ENCODE results near the gene IL16. TPM values are rescaled to one million over a fixed set of nuclear protein-coding genes. Genes with fewer than 3 reads are reported as not detected.

Gene IL16
- polyA plus RNA-seq, 2 of the 4 experiments (the other 2 are of a cell fraction), result 0.09 TPM; not detected in 1

DNA sequence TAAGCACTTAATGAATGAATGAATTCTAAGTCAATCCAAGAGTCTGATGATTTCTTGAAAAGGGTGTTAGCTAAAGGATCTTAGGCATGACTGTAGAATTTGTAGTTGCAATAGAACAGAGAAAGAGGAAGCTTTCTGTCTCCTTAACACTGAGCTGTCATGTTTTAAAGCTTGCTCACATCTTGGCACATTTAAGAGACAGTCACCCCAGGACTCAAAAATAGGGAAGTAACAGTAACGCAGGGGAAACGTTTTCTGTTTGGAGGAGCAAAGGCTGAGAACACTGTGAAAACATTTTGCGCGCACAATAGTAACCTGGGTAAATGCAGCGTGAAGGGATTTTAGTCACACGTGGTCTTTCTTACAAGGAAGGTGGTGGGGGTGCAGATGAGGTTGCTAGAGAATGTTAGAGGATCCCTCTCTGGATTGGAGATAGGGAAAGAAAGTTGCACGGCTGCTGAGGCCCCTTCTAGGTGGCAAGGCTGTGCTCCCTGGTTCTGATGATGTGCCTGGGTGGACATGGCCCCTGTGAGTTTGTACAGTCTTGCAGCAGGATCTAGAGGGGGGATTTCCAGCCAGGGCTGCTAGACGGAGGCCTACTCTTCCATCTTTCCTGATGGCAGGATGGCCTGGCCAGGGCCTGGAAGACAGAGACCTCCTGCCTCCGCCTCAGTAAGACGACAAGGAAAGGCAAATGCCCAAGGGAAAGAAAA is 115.2 kb downstream of the IL16 start:
- FAIRE-seq (no peak), DNase-seq (ENCODE audit: low read depth in 1 of 2, low spot score in 1 of 2) (no peak), ATAC-seq (no peak)
- WGBS (ENCODE audit: missing lambda C conversion rate), result 83% methylated on average over 10 of the region's 10 CpGs
- CTCF ChIA-PET, result interaction anchor here (0.6 to 2.8 kb wide), 6 partner anchors 10 to 910 kb away, joined by 3 to 6 read pairs (median 4); no protein-coding TSS in a partner anchor
- POLR2A ChIA-PET, result no interaction called here
- Histone ChIP-seq H3K9me3 (no peaks in the 10 kb centered on the region), H3K27ac (no peak overlapping the region), H3K4me2 (no peak overlapping the region), H3K4me3 (no peak overlapping the region), H3K4me1 (peaks cover 17% of the 10 kb centered on the region)
- TF ChIP-seq FOSL2 (IDR thresholded peaks at IDR 0.05) (no peak), FOSL2 (CRISPR knock-in tag; IDR thresholded peaks at IDR 0.05) (no peak), TP53 (CRISPR knock-in tag; IDR thresholded peaks at IDR 0.05) (no peak), HDAC2 (IDR thresholded peaks at IDR 0.05) (no peak)
- TF ChIP-seq, protein P1, sequence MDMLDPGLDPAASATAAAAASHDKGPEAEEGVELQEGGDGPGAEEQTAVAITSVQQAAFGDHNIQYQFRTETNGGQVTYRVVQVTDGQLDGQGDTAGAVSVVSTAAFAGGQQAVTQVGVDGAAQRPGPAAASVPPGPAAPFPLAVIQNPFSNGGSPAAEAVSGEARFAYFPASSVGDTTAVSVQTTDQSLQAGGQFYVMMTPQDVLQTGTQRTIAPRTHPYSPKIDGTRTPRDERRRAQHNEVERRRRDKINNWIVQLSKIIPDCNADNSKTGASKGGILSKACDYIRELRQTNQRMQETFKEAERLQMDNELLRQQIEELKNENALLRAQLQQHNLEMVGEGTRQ (IDR thresholded peaks at IDR 0.05), result no peak

DNA sequence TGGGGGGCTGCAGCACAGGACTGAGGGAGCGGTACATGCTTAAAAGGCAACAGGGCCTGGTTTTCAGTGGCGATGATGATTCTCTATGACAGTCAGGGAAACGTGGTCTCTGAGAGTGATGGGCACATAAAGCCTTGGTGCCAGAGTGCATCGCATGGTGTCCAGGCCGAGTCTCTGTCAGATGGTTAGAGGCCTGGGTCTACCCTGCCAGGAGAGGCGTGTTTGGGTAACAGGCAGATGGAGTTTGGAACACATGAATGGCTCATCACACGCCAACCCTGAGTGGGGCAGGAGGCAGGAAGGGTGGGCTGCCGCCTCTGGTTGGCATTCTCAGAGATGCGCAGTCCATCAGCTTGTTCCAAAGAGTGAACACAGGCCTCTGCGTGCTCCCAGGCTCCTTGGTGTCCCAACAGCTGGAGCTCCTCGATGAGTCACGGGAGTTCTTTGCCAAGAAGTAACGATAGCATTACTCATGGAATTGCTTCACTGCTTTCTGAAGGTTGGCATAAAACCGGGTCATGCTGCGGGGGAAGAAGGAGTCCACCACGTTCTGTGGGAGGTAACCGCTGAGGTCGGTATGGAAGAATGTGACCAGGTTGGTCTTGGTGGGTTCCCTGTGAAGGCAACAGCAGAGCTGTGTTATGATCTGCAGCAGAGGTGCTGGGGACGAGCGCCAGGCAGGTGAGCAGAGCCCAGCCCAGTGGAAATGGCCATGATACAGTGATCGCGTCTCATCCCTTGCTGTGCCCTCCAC is 116.3 kb downstream of the IL16 start:
- FAIRE-seq, result peak; percentile 77
- peak; percentile 96 to 97 for ATAC-seq
- DNase-seq (ENCODE audit: low read depth in 1 of 2, low spot score in 1 of 2), result peak; percentile 81 to 92
- H3K4me2 ChIP-seq, result peak overlapping the region; percentile 57
- ChIA-PET POLR2A (interaction anchor here (0.6 kb wide), 1 partner anchor 11 kb away, joined by 7 read pairs; the partner anchor contains the start of gene STARD5), CTCF (interaction anchor here (0.7 to 1.1 kb wide), 4 partner anchors 9 to 98 kb away, joined by 3 to 6 read pairs (median 4); no protein-coding TSS in a partner anchor)
- TF ChIP-seq, protein P2, sequence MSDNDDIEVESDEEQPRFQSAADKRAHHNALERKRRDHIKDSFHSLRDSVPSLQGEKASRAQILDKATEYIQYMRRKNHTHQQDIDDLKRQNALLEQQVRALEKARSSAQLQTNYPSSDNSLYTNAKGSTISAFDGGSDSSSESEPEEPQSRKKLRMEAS (IDR thresholded peaks at IDR 0.05), result peak; percentile 79
- TF ChIP-seq FOSB (CRISPR knock-in tag; IDR thresholded peaks at IDR 0.05) (no peak), CEBPB (IDR thresholded peaks at IDR 0.05) (peak; percentile 93 to 97), ZFP36 (IDR thresholded peaks at IDR 0.05; ENCODE audit: borderline replicate concordance, partially characterized antibody) (no peak), JUN (IDR thresholded peaks at IDR 0.05) (peak; percentile 44 to 59; a peak in 1 of 5 replicates), FOSL2 (IDR thresholded peaks at IDR 0.05) (peak; percentile 96), FOSL2 (CRISPR knock-in tag; IDR thresholded peaks at IDR 0.05) (peak; percentile 98), GATA3 (IDR thresholded peaks at IDR 0.05; ENCODE audit: borderline replicate concordance) (peak; percentile 33; the same call in 1 of the 2 replicates), HOXA7 (CRISPR knock-in tag; IDR thresholded peaks at IDR 0.05) (no peak), JUNB (IDR thresholded peaks at IDR 0.05) (peak; percentile 85)
- TF ChIP-seq, protein P3, sequence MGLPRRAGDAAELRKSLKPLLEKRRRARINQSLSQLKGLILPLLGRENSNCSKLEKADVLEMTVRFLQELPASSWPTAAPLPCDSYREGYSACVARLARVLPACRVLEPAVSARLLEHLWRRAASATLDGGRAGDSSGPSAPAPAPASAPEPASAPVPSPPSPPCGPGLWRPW (IDR thresholded peaks at IDR 0.05), result peak; percentile 72; the same call in 1 of the 2 replicates
- TF ChIP-seq, protein P4, sequence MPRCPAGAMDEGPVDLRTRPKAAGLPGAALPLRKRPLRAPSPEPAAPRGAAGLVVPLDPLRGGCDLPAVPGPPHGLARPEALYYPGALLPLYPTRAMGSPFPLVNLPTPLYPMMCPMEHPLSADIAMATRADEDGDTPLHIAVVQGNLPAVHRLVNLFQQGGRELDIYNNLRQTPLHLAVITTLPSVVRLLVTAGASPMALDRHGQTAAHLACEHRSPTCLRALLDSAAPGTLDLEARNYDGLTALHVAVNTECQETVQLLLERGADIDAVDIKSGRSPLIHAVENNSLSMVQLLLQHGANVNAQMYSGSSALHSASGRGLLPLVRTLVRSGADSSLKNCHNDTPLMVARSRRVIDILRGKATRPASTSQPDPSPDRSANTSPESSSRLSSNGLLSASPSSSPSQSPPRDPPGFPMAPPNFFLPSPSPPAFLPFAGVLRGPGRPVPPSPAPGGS (IDR thresholded peaks at IDR 0.05), result peak; percentile 69; the same call in 1 of the 3 replicates
- TF ChIP-seq, protein P5, sequence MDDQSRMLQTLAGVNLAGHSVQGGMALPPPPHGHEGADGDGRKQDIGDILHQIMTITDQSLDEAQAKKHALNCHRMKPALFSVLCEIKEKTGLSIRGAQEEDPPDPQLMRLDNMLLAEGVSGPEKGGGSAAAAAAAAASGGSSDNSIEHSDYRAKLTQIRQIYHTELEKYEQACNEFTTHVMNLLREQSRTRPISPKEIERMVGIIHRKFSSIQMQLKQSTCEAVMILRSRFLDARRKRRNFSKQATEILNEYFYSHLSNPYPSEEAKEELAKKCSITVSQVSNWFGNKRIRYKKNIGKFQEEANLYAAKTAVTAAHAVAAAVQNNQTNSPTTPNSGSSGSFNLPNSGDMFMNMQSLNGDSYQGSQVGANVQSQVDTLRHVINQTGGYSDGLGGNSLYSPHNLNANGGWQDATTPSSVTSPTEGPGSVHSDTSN (IDR thresholded peaks at IDR 0.05), result peak; percentile 72
- H3K4me1 ChIP-seq, result peaks cover 17% of the 10 kb centered on the region
- WGBS (ENCODE audit: missing lambda C conversion rate), result 47% methylated on average over 22 of the region's 22 CpGs
- H3K4me3 ChIP-seq, result no peak overlapping the region
- H3K9me3 ChIP-seq, result no peaks in the 10 kb centered on the region
- H3K27ac ChIP-seq, result peak overlapping the region; percentile 16 to 72; a peak in 4 of 6 replicates

DNA sequence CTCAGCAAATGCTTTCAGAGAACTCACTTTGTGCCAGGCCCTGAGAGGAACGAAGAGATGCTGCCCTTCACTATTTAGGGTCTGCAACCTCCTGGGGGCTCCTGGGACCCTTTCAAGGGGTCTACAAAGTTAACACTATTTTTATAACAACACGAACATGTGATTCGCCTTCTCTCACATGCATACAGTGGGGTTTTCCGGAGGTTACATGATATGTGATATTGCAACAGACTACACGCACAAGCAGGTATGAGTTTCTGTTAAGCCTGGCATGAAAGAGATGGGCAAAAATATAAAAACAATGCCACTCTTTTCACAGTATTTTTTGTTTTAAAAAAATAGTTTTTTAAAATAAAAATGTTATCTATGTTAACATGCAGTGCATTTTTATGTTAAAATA is 117.0 kb downstream of the IL16 start:
- Histone ChIP-seq H3K9me3 (no peaks in the 10 kb centered on the region), H3K4me2 (peak overlapping the region; percentile 57), H3K27ac (peak overlapping the region; percentile 6 to 72; a peak in 4 of 6 replicates), H3K4me1 (peaks cover 17% of the 10 kb centered on the region), H3K4me3 (no peak overlapping the region)
- CTCF ChIA-PET, result interaction anchor here (1.0 to 1.1 kb wide), 2 partner anchors 8 to 97 kb away, joined by 3 to 6 read pairs; no protein-coding TSS in a partner anchor
- POLR2A ChIA-PET, result no interaction called here
- WGBS (ENCODE audit: missing lambda C conversion rate), result 86% methylated on average over 5 of the region's 5 CpGs
- DNase-seq (ENCODE audit: low read depth in 1 of 2, low spot score in 1 of 2), result no peak
- FAIRE-seq, result no peak
- TF ChIP-seq, protein P6, sequence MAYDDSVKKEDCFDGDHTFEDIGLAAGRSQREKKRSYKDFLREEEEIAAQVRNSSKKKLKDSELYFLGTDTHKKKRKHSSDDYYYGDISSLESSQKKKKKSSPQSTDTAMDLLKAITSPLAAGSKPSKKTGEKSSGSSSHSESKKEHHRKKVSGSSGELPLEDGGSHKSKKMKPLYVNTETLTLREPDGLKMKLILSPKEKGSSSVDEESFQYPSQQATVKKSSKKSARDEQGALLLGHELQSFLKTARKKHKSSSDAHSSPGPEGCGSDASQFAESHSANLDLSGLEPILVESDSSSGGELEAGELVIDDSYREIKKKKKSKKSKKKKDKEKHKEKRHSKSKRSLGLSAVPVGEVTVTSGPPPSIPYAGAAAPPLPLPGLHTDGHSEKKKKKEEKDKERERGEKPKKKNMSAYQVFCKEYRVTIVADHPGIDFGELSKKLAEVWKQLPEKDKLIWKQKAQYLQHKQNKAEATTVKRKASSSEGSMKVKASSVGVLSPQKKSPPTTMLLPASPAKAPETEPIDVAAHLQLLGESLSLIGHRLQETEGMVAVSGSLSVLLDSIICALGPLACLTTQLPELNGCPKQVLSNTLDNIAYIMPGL (CRISPR knock-in tag; IDR thresholded peaks at IDR 0.05; ENCODE audit: borderline replicate concordance), result no peak
- no peak; a peak in 1 of 6 replicates for ATAC-seq
